C4-2B (cell line): ENCODE data around the gene BCKDHA.
A peak's percentile ranks its signal among the peaks of the same experiment; 100 is the strongest.

Source experiments
- H3K27ac ChIP-seq: fragments of 450-650 bp; 2 replicates; pipeline ENCODE4 v1.5.1; 2017
- CTCF ChIP-seq: fragments of 450-650 bp; conservative IDR thresholded peaks from 2 replicates; pipeline ENCODE4 v1.5.1; 2017; ENCODE audit warnings: mild to moderate bottlenecking
- ZFX ChIP-seq: fragments of 450-650 bp; IDR thresholded peaks from 2 replicates; pipeline ENCODE4 v1.6.1; 2017

Gene BCKDHA

DNA sequence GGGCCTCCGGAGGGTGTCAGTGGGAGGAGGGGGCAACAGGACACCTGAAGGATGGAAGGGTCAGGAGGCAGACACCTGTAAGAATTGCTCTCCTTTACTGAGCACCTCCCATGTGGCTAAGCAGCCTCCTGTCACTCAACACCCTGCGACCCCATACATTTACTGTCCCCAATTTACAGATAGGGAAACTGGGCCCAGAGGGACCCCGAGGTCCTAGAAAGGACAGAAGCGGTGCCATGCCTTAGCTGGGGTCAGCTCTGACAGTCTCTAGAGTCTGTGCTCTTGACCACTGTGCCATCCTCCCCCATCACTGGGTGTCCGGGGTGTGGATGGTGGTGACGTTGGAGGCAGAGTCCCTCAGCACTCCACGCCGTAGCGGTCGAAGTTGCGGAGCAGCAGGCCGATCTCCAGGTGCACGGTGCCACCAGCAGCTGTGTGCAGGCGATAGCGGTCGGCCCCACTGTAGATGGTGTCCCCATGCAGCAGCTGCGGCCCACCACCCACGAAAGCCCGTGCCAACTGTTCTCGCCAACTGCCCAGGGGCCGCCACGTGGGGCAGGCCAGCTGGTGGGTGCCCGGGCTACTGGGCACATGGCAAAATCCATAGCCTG, 43.2 kb upstream of the BCKDHA start:
- TF ChIP-seq ZFX (no peak), CTCF (peak; percentile 38; the same call in 1 of the 2 replicates)
- H3K27ac ChIP-seq = no peak overlapping the region

DNA sequence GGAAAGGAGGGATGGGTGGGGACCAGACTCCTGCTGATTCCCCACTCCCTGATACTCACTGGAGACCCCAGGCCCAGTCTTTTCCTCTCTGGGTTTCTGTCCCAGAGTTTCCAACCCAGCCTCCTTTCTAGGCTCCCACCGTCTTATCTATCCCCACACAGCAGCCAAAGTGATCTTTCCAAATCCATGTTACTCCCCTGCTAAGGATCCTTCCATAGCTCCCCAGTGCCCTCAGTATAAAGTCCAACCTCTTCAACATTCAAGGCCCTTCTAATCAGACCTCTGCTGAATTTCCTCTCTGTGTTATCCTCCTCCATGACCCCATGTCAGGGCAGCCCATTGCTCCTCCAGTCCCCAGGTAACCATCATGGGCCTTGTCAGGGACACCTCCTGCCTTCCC, 42.6 kb upstream of the BCKDHA start:
- TF ChIP-seq ZFX (no peak), CTCF (no peak)
- H3K27ac ChIP-seq = no peak overlapping the region

DNA sequence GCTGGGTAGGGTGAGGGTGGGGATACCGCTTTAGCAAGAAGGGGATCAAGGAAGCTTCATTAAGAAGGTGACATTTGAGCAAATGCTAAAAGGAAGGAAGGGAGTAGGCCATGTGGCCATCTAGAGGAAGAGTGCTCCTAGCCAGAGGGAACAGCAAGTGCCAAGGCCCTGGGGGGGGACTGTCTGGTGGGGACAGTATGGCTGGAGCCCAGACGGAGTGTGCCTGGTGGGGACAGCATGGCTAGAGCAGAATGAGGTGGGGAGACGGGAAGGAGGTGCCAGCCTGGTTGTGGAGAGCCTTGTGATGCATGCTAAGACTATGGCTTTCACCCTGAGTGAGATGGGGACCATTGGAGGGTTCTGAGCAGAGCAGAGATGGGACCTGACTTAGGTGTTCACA, 41.8 kb upstream of the BCKDHA start:
- no peak overlapping the region for H3K27ac ChIP-seq
- TF ChIP-seq ZFX (no peak), CTCF (no peak)

DNA sequence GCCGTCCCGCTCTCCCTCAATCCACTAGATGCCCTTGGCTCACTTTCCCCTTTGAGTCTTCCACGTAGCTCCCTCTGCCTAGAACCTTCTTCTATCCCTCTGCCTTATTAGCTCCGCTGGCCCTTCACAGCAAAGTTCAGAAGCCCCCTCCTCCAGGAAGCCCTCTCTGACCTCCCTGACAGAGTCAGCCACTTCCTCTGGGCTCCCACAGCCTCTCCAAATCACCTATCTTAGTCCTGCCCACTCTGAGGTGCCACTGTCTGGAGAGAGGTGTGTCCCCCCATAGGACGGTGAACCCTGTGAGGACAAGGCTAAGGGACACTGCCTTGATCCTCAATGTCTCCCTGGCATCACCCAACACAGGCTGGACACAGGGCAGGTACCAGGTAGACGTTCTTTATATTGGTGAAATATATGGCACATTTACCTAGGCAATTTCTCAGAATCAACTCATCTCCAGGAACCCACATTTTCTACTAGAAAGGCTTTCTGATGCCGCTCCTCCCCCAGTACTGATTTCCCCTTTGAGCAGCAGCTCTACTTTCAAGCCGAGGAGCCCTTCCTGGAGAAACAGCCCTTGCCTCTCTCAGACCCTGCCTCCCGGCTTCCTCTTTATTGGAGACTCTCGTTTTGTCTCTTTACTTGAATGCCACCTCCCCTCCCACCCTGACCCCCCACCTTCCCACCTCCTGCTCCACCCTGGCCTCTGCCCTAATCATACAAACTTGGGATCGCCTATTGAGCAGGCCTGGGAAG, 40.5 kb upstream of the BCKDHA start:
- TF ChIP-seq CTCF (no peak), ZFX (no peak)
- no peak overlapping the region for H3K27ac ChIP-seq

- no peak overlapping the region for H3K27ac ChIP-seq
- TF ChIP-seq ZFX (no peak), CTCF (no peak)
Observed at GRCh38 chr19:41357746-41358145, 39.9 kb upstream of the BCKDHA start.

- TF ChIP-seq CTCF (no peak), ZFX (no peak)
- no peak overlapping the region for H3K27ac ChIP-seq
Observed at GRCh38 chr19:41359741-41360140, 37.9 kb upstream of the BCKDHA start.

- TF ChIP-seq CTCF (no peak), ZFX (no peak)
- no peak overlapping the region for H3K27ac ChIP-seq
Observed at GRCh38 chr19:41362143-41362847, 35.3 kb upstream of the BCKDHA start.
